Measurements from ENCODE around the gene HNF1A. TPM values are rescaled to one million over a fixed set of nuclear protein-coding genes. Genes with fewer than 3 reads are reported as not detected.
A peak's percentile ranks its signal among the peaks of the same experiment; 100 is the strongest.

Gene HNF1A
- total RNA-seq, result under 1 TPM in 5 of 8 experiments, not detected in 3; 0.05 to 0.71 (median 0.36) TPM

- in situ Hi-C loops (cut with MboI; ENCODE audit: low pct_unique_long_range_greater_than_20kb in 2 of 9, low sequenced_read_pairs in 9 of 9, unreplicated experiment in 9 of 9), result no loop called here
- H3K4me3 ChIP-seq, result no peak within 1 kb of the TSS
- H3K27ac ChIP-seq, result no peak within 1 kb of the TSS
- peaks cover 0 to 20% of the 10 kb centered on the region in 2 donors for H3K4me1 ChIP-seq (replicated peaks in 1 of 2)
- peak in 4 of 8 experiments; percentile 19 to 38 (median 29) for ATAC-seq (replicated peaks in 6 of 8)
- 44 to 100% methylated on average over 1 to 2 of the region's 40 CpGs; no CpG with 5 or more reads in 8 of the 10 experiments for WGBS, 10 experiments
Measured at GRCh38 chr12:120978296-120979219, at the start of gene HNF1A. Gene HNF1A (plus strand): TSS chr12:120978543. CDS start chr12:120978769, 226 bp downstream.

- no peak for ATAC-seq (replicated peaks in 6 of 8)
- no peak overlapping the region for H3K4me3 ChIP-seq
- H3K27ac ChIP-seq, result no peak overlapping the region
- in situ Hi-C loops (cut with MboI; ENCODE audit: low pct_unique_long_range_greater_than_20kb in 2 of 9, low sequenced_read_pairs in 9 of 9, unreplicated experiment in 9 of 9), result no loop called here
- no peaks in the 10 kb centered on the region for H3K4me1 ChIP-seq (replicated peaks in 1 of 2)
- 24 to 100% (median 51%) methylated on average over 1 to 3 of the region's 13 CpGs; no CpG with 5 or more reads in 6 of the 10 experiments for WGBS, 10 experiments
Measured at GRCh38 chr12:120928864-120929652, 49.3 kb upstream of the HNF1A start.

GRCh38 chr12:120930032-120930431 lies 48.3 kb upstream of the HNF1A start:
- in situ Hi-C loops (cut with MboI; ENCODE audit: low pct_unique_long_range_greater_than_20kb in 2 of 9, low sequenced_read_pairs in 9 of 9, unreplicated experiment in 9 of 9), result no loop called here
- H3K4me1 ChIP-seq (replicated peaks in 1 of 2), result no peaks in the 10 kb centered on the region
- 55 to 98% (median 86%) methylated on average over 1 to 4 of the region's 5 CpGs; no CpG with 5 or more reads in 1 of the 10 experiments for WGBS, 10 experiments
- no peak overlapping the region for H3K27ac ChIP-seq
- H3K4me3 ChIP-seq, result no peak overlapping the region
- ATAC-seq (replicated peaks in 6 of 8), result no peak

GRCh38 chr12:120932058-120932457 lies 46.3 kb upstream of the HNF1A start:
- WGBS, 10 experiments, result 20 to 100% (median 60%) methylated on average over 1 to 6 of the region's 7 CpGs; no CpG with 5 or more reads in 3 of the 10 experiments
- Histone ChIP-seq H3K27ac (no peak overlapping the region), H3K4me1 (replicated peaks in 1 of 2) (no peaks in the 10 kb centered on the region), H3K4me3 (no peak overlapping the region)
- no peak for ATAC-seq (replicated peaks in 6 of 8)
- in situ Hi-C loops (cut with MboI; ENCODE audit: low pct_unique_long_range_greater_than_20kb in 2 of 9, low sequenced_read_pairs in 9 of 9, unreplicated experiment in 9 of 9), result no loop called here

GRCh38 chr12:120932956-120933526 lies 45.3 kb upstream of the HNF1A start:
- no peak overlapping the region for H3K4me3 ChIP-seq
- ATAC-seq (replicated peaks in 6 of 8), result peak in 1 of 8 experiments; percentile 23
- 52 to 87% (median 72%) methylated on average over 2 to 7 of the region's 9 CpGs; no CpG with 5 or more reads in 3 of the 10 experiments for WGBS, 10 experiments
- H3K27ac ChIP-seq, result no peak overlapping the region
- H3K4me1 ChIP-seq (replicated peaks in 1 of 2), result no peaks in the 10 kb centered on the region
- in situ Hi-C loops (cut with MboI; ENCODE audit: low pct_unique_long_range_greater_than_20kb in 2 of 9, low sequenced_read_pairs in 9 of 9, unreplicated experiment in 9 of 9), result no loop called here

GRCh38 chr12:120933786-120934185 lies 44.6 kb upstream of the HNF1A start:
- H3K27ac ChIP-seq, result no peak overlapping the region
- WGBS, 10 experiments, result 41 to 100% (median 84%) methylated on average over 2 to 5 of the region's 6 CpGs; no CpG with 5 or more reads in 1 of the 10 experiments
- no peak for ATAC-seq (replicated peaks in 6 of 8)

GRCh38 chr12:120936197-120936596 lies 42.1 kb upstream of the HNF1A start:
- H3K27ac ChIP-seq, result no peak overlapping the region
- no peak for ATAC-seq (replicated peaks in 6 of 8)
- no peaks in the 10 kb centered on the region for H3K4me1 ChIP-seq (replicated peaks in 1 of 2)
- in situ Hi-C loops (cut with MboI; ENCODE audit: low pct_unique_long_range_greater_than_20kb in 2 of 9, low sequenced_read_pairs in 9 of 9, unreplicated experiment in 9 of 9), result no loop called here
- 21 to 100% (median 60%) methylated on average over 1 to 2 of the region's 2 CpGs; no CpG with 5 or more reads in 3 of the 10 experiments for WGBS, 10 experiments
- H3K4me3 ChIP-seq, result no peak overlapping the region

More at GRCh38 chr12:120933786-120934185, 44.6 kb upstream of the HNF1A start:
- Histone ChIP-seq H3K4me3 (no peak overlapping the region), H3K4me1 (replicated peaks in 1 of 2) (no peaks in the 10 kb centered on the region)
- in situ Hi-C loops (cut with MboI; ENCODE audit: low pct_unique_long_range_greater_than_20kb in 2 of 9, low sequenced_read_pairs in 9 of 9, unreplicated experiment in 9 of 9), result no loop called here

- Histone ChIP-seq H3K4me3 (no peak overlapping the region), H3K4me1 (replicated peaks in 1 of 2) (no peaks in the 10 kb centered on the region), H3K27ac (no peak overlapping the region)
- no peak for ATAC-seq (replicated peaks in 6 of 8)
- in situ Hi-C loops (cut with MboI; ENCODE audit: low pct_unique_long_range_greater_than_20kb in 2 of 9, low sequenced_read_pairs in 9 of 9, unreplicated experiment in 9 of 9), result no loop called here
- WGBS, 10 experiments, result 30 to 81% (median 71%) methylated on average over 2 to 3 of the region's 3 CpGs; no CpG with 5 or more reads in 6 of the 10 experiments
Measured at GRCh38 chr12:120938496-120938895, 39.8 kb upstream of the HNF1A start.

- peak in 1 of 8 experiments; percentile 20 for ATAC-seq (replicated peaks in 6 of 8)
- no peak overlapping the region for H3K4me3 ChIP-seq
- no peak overlapping the region for H3K27ac ChIP-seq
- no peaks in the 10 kb centered on the region for H3K4me1 ChIP-seq (replicated peaks in 1 of 2)
- 0 to 63% (median 34%) methylated on average over 1 to 3 of the region's 3 CpGs; no CpG with 5 or more reads in 4 of the 10 experiments for WGBS, 10 experiments
- in situ Hi-C loops (cut with MboI; ENCODE audit: low pct_unique_long_range_greater_than_20kb in 2 of 9, low sequenced_read_pairs in 9 of 9, unreplicated experiment in 9 of 9), result no loop called here
Measured at GRCh38 chr12:120939523-120939922, 38.8 kb upstream of the HNF1A start.

- Histone ChIP-seq H3K27ac (no peak overlapping the region), H3K4me3 (no peak overlapping the region), H3K4me1 (replicated peaks in 1 of 2) (no peaks in the 10 kb centered on the region)
- no peak for ATAC-seq (replicated peaks in 6 of 8)
- in situ Hi-C loops (cut with MboI; ENCODE audit: low pct_unique_long_range_greater_than_20kb in 2 of 9, low sequenced_read_pairs in 9 of 9, unreplicated experiment in 9 of 9), result no loop called here
- 38 to 94% (median 78%) methylated on average over 1 to 5 of the region's 5 CpGs; no CpG with 5 or more reads in 1 of the 10 experiments for WGBS, 10 experiments
Measured at GRCh38 chr12:120940006-120940405, 38.3 kb upstream of the HNF1A start.

- 0 to 100% (median 79%) methylated on average over 1 to 4 of the region's 5 CpGs; no CpG with 5 or more reads in 2 of the 10 experiments for WGBS, 10 experiments
- in situ Hi-C loops (cut with MboI; ENCODE audit: low pct_unique_long_range_greater_than_20kb in 2 of 9, low sequenced_read_pairs in 9 of 9, unreplicated experiment in 9 of 9), result no loop called here
- no peak for ATAC-seq (replicated peaks in 6 of 8)
- H3K4me3 ChIP-seq, result no peak overlapping the region
- H3K4me1 ChIP-seq (replicated peaks in 1 of 2), result no peaks in the 10 kb centered on the region
- no peak overlapping the region for H3K27ac ChIP-seq
Measured at GRCh38 chr12:120940799-120941198, 37.5 kb upstream of the HNF1A start.

GRCh38 chr12:120941412-120941811 lies 36.9 kb upstream of the HNF1A start:
- WGBS, 10 experiments, result 33 to 100% (median 89%) methylated on average over 1 to 4 of the region's 4 CpGs; no CpG with 5 or more reads in 4 of the 10 experiments
- no peak overlapping the region for H3K4me3 ChIP-seq
- H3K4me1 ChIP-seq (replicated peaks in 1 of 2), result no peaks in the 10 kb centered on the region
- ATAC-seq (replicated peaks in 6 of 8), result no peak
- H3K27ac ChIP-seq, result no peak overlapping the region
- in situ Hi-C loops (cut with MboI; ENCODE audit: low pct_unique_long_range_greater_than_20kb in 2 of 9, low sequenced_read_pairs in 9 of 9, unreplicated experiment in 9 of 9), result no loop called here
